GM12892 (cell line): ENCODE data around the gene PGLYRP4.
A peak's percentile ranks its signal among the peaks of the same experiment; 100 is the strongest.

Experiments
- POLR2A ChIP-seq: IDR thresholded peaks from 2 replicates; pipeline ENCODE4 v1.6.1; 2011; ENCODE audit warnings: low read depth, low read length, control low read depth
- TAF1 ChIP-seq: IDR thresholded peaks from 2 replicates; pipeline ENCODE4 v1.6.1; 2011; ENCODE audit warnings: low read depth, mild to moderate bottlenecking, control low read depth, low read length, borderline replicate concordance

GRCh38 chr1:153343811-153344717 is 4.6 kb downstream of the PGLYRP4 start:
- TF ChIP-seq POLR2A, result peak; percentile 17; the same call in 1 of the 2 replicates
- no peak for TF ChIP-seq TAF1
